HG02973 (cell line): ENCODE results near the gene FOSB.

Source experiments
- ATAC-seq: cut with Tn5 transposase; IDR thresholded peaks from one replicate; pipeline ENCODE4 v1.9.1; 2021; ENCODE audit warnings: moderate library complexity; ENCODE audit not compliant: unreplicated experiment

FOSB gene

DNA sequence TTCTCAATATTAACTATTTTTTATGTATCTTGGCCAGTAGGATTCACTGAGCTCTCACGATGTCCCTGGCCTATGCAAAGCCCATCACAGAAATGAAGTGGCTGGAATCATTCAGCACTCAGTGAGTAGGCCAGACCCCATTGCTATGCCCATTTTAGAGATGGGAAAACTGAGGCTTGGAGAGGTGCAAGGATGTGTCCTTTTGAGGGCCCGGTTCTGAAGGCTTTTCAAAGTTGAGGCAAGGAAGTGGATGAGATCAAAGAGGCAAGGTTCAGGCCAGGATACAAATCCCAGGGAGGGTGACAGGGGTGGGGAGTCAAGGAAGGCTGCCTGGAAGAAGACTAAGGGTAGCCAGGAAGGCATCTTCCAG is 25.4 kb upstream of the FOSB start:
- no peak for ATAC-seq

DNA sequence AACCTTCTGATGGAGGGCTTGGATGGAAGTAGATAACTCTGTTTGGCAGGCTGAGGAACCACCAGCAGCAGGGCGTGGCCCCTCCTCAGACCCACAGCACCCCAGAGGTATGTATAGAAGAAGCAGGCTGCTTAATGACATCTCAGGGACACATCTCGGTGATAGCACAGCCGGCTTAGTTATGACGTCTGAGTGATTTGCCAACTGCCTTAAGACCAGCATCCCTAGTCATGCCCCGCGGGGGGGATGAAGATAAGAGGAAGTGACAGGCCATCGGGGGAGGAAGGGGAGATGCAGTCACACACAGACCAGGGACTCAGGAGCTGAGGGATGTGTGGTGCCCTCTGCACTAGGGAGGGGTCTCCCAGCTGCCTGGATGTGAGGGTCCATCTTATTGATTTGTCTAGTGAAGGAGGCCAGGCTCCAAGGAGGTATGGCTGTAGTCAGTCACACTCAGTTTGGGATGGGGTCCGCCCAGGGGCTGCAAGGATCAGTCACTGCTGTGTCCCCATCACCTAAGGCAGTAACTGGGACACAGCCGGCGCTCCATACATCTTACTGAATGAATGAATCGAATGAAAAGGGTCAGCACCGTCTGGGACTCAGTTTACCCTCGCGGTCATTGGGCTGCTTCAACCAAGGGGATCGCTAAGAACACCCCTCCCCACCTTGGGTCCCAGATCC is 24.9 kb upstream of the FOSB start:
- ATAC-seq = no peak

GRCh38 chr19:45443462-45444317 is 24.1 kb upstream of the FOSB start:
- no peak for ATAC-seq

DNA sequence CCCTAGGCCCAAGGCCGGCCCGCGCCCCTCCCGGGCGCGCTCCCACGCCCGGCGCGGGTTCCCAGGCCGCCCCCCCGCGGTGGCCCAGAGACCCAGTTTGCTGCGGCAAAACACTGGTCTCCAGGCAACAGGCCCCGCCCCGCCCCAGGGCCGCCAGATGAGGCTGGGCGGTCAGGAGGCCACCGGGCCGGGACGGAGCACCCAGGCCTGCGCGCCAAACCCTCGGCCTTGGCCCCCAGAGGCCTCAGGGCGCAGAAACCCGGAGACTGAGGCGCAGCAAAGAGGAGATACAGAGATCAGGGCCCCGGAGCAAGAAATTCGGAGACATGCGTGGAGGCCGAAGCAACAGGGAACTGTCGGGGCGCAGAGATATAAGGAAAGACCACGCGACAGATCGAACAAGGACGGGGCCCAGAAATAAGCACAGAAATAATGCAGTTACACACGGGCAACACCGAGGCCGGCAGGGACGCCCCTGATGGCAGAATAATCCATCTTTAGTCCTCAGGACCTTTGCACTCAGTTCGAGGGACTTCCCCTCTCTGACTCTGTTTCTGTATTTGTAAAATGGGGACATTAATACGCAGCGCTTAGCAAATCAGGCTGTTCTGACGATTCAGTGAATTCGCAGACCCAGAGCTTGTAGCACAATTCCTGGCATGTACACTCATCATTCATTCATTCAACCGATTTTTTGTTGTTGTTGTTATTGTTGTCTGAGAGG is 23.3 kb upstream of the FOSB start:
- ATAC-seq = peak; percentile 44

DNA sequence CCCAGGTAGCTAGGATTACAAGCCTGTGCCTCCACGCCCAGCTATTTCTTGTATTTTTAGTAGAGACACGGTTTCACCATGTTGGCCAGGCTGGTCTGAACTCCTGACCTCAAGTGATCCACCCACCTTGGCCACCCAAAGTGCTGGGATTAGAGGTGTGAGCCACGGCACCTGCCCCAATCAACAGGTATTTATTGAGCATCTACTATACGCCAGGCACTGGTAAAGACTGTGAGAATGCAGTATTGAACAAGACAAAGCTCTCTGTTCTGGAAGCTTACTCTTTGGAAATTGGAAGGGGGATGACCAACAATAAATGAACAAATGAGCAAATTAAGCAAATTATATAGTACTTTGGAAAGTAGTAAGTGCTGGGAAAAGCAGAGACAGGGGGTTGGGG is 22.7 kb upstream of the FOSB start:
- no peak for ATAC-seq

GRCh38 chr19:45446295-45446694 is 21.5 kb upstream of the FOSB start:
- ATAC-seq = no peak

- ATAC-seq = no peak
Measured at GRCh38 chr19:45446944-45447343, 20.9 kb upstream of the FOSB start.

DNA sequence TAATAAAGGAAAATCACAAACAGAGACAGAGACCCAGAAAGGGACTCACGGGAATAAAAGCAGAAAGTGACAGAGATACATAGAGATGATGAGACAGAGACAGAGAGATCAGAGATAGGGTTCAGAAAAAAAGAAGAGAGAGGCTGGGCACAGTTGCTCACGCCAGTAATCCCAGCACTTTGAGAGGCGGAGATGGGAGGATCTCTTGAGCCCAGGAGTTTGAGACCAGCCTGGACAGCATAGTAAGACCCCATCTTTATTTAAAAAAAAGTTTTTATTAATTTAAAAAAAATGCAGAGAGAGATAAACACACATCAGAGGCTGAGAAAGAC is 19.4 kb upstream of the FOSB start:
- ATAC-seq = no peak

DNA sequence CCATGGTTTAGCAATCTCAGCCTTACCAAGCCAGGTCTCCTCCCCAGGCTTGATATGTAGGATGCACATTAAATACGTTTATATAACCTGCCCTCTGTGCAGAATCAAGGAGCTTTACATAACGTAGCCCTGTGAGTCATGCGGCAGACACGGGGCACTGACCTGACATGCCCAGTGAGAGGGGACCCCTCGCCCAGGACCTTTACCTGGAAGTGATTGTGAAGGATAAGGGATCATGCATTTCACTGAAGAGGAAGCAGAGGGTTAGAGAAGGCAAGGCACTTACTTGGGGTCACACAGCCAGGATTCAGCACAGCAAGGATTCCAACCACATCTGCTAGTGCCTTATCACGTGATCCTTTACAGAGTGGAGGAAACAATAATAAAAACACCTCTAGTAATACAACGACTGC is 18.9 kb upstream of the FOSB start:
- ATAC-seq = no peak

DNA sequence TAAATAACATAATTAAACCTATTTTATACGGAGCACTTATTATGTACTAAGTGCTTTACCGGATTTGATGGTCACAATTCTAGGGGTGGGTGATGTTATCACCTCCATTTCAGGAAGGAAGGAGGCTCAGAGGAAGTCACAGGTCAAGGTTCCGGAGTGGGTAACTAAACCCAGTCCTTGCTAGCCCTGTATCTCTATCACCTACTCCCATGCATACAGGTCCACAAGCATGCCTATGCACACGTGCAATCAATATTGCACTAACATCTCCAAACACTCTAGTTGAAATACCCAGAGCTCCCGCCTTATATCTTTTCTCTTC is 17.8 kb upstream of the FOSB start:
- ATAC-seq = no peak

- peak; percentile 11 for ATAC-seq
Measured at GRCh38 chr19:45451131-45451849, 16.5 kb upstream of the FOSB start.

DNA sequence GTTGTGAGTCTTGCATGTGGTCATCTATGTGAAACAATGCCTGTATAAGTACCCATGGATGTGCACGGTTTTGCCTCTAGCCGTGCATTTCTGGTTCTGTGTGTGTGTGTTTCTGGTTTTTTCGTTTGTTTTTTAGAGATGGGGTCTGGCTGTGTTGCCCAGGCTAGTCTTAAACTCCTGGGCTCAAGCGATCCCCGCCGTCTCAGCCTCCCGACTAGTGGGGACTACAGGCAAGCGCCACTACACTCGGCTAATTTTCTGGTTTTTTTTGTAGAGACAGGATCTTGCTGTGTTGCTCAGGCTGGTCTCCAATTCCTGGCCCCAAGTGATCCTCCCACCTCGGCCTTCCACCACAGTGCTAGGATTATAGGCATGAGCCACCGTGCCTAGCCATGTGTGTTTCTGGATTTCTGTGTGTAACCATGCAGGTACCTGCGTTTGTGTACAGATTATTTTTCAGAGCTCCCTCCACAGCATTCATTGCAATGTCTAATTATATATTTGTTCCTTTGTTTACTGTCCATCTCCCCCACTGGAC is 15.9 kb upstream of the FOSB start:
- ATAC-seq = no peak

- ATAC-seq = peak; percentile 37
Measured at GRCh38 chr19:45455707-45456499, 11.9 kb upstream of the FOSB start.

GRCh38 chr19:45456500-45456815 is 11.3 kb upstream of the FOSB start:
- no peak for ATAC-seq

DNA sequence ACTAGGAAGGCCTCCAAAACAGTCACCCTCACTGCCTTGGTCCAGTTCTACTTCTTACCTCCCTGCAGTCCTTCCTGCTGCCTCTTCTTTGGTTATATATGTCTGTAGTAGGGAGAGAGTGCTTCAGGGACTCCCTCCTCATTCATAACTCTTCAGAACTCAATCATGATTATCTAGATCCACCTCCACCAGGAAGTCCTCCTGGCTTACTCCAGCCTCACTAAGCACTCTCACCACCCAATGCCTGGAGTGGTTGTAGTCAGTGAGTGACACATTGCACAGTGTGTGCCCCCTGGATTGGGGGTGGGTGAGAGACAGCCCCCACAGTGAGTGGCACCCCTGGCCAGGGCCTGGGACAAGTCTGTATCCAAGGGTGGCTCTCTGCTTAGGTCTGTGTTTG is 10.0 kb upstream of the FOSB start:
- ATAC-seq = no peak

DNA sequence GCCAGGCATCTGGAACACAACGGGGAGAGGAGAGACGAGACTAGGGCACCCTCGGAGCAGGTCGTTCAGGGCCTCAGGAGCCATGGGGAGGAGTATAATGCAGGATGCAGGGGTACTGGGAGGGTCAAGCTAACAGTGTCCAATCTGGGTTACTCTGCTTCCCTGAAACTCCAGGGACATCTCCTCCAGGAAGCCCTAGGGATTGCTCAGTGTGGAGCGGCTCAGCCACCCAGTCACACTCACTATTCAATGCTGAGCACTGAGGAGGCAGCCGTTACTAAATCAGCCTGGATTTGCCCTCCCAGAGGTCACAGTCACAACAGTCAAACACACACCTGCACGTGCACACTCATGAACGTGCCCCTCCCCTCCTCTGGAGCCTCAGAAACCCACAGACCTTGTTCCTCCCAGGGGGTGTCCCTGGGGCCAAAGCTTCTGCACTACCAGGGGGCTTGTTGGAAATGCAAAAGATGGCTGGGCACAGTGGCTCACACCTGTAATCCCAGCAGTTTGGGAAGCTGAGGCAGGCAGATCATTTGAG is 6.9 kb upstream of the FOSB start:
- ATAC-seq = no peak

GRCh38 chr19:45462174-45462573 is 5.6 kb upstream of the FOSB start:
- no peak for ATAC-seq

GRCh38 chr19:45463241-45463640 is 4.6 kb upstream of the FOSB start:
- no peak for ATAC-seq

DNA sequence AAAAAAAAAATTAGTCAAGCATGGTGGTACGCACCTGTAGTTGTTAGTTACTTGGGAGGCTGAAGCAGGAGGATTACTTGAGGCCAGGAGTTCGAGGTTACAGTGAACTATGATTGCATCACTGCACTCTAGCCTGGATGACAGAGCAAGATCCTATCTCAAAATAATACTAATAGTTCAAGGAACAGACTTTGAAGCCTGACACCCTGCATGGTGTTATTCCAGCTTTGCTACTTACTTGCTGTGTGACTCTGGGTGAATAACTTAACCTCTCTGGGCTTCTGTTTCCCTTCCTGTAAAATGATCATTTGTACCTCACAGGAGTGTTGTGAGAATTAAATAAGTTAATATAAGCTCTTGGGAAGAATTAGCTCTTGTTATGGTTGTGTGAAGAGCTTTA is 3.5 kb upstream of the FOSB start:
- ATAC-seq = no peak

GRCh38 chr19:45464852-45465441 is 2.8 kb upstream of the FOSB start:
- ATAC-seq = no peak
